Sigmoid colon (tissue), 7 donors: Measurements from ENCODE around the gene CD226. TPM values are rescaled to one million over a fixed set of nuclear protein-coding genes. Genes with fewer than 3 reads are reported as not detected.

Experiments used
- DNase-seq: peaks from one replicate; pipeline ENCODE4 v3.0.0-alpha.2; 2019
- H3K27ac ChIP-seq, 4 donors: fragments of 200-600 bp; sonication (generic); one replicate each; pipeline ENCODE4 v1.5.1; 2016 to 2019; ENCODE audit warnings: mild to moderate bottlenecking in 1 of 4
- H3K27me3 ChIP-seq, 3 donors: fragments of 200-600 bp; sonication (generic); one replicate each; pipeline ENCODE4 v1.5.1; 2019; ENCODE audit warnings: mild to moderate bottlenecking in 1 of 3
- H3K36me3 ChIP-seq, 4 donors: fragments of 200-600 bp; sonication (generic); one replicate each; pipeline ENCODE4 v1.5.1; 2016 to 2019
- H3K4me1 ChIP-seq, 4 donors: fragments of 200-600 bp; sonication (generic); one replicate each; pipeline ENCODE4 v1.5.1; 2017 to 2019
- H3K4me3 ChIP-seq, 4 donors: fragments of 200-600 bp; sonication (generic); one replicate each; pipeline ENCODE4 v1.5.1; 2017 to 2019; ENCODE audit warnings: mild to moderate bottlenecking in 2 of 4, moderate library complexity in 1 of 4
- H3K9me3 ChIP-seq, 4 donors: fragments of 200-600 bp in 3 of 4; sonication (generic) in 3 of 4; one replicate each; pipeline versions ENCODE4 v1.5.1 to v1.6.1; 2013 to 2019
- CTCF ChIP-seq, 4 experiments: fragments of 450-650 bp in 3 of 4; fragments of 200-600 bp in 1 of 4; IDR thresholded peaks; one replicate each; pipeline ENCODE4 v1.5.1; 2016 to 2019; ENCODE audit warnings: antibody characterized with exemption in 4 of 4, mild to moderate bottlenecking in 3 of 4, moderate library complexity in 2 of 4
- EP300 ChIP-seq, 4 donors: sonication (generic); formaldehyde crosslinking; IDR thresholded peaks; one replicate each; pipeline ENCODE4 v1.6.1; 2017; ENCODE audit warnings: antibody characterized with exemption in 4 of 4
- POLR2A ChIP-seq, 2 donors: fragments of 450-650 bp; IDR thresholded peaks; one replicate each; pipeline ENCODE4 v1.6.1; 2016; ENCODE audit warnings: antibody characterized with exemption in 2 of 2, mild to moderate bottlenecking in 2 of 2, moderate library complexity in 2 of 2
- POLR2AphosphoS5 ChIP-seq, 4 donors: sonication (generic); formaldehyde crosslinking; IDR thresholded peaks; one replicate each; pipeline ENCODE4 v1.6.1; 2017; ENCODE audit warnings: antibody characterized with exemption in 4 of 4
- WGBS, 2 donors: extraction: QIAGEN DNeasy Blood & Tissue Kit; methylation state at CpG; one replicate each; pipeline ENCODE4 v1.1.7; 2013; 5-methylcytosine and 5-hydroxymethylcytosine counted together
- intact Hi-C: fragments of 100-400 bp; cut with DNase I; formaldehyde crosslinking; loops from one replicate; pipeline ENCODE4 v1.15.1; 2023
- polyA plus RNA-seq, 3 donors: library from polyadenylated mRNA; stranded (reverse); fragments of 200-250 nt; gene quantifications; one replicate each; pipeline ENCODE4 v1.2.3, GENCODE V29; 2013
- total RNA-seq, 4 donors: library from RNA; depleted of rRNA; stranded (reverse); fragments of >200 nt; gene quantifications; one replicate each; pipeline ENCODE4 v1.1.0, GENCODE V29; 2016
- donor health status: healthy with polysubstance abuse.
- donor health status: Bipolar disorder and iron deficiency.
- donor health status: healthy.

CD226 gene
- total and polyA plus RNA-seq, 7 donors: under 0.01 to 2.4 (median 0.55) TPM

GRCh38 chr18:69889009-69889408 lies 58.7 kb downstream of the CD226 start:
- no peaks in the 10 kb centered on the region for H3K27me3 ChIP-seq
- H3K9me3 ChIP-seq: no peaks in the 10 kb centered on the region
- no peaks in the 10 kb centered on the region for H3K36me3 ChIP-seq
- intact Hi-C loops: no loop called here
- TF ChIP-seq POLR2AphosphoS5 (IDR thresholded peaks at IDR 0.05): no peak
- no peak for TF ChIP-seq EP300 (IDR thresholded peaks at IDR 0.05)
- TF ChIP-seq POLR2A (IDR thresholded peaks at IDR 0.05): no peak
- TF ChIP-seq CTCF (IDR thresholded peaks at IDR 0.05): no peak
- no peak for DNase-seq
- no peak overlapping the region for H3K27ac ChIP-seq
- H3K4me3 ChIP-seq: no peak overlapping the region
- H3K4me1 ChIP-seq: peaks cover 0 to 14% (median 2%) of the 10 kb centered on the region in 4 donors
- WGBS, 2 donors: 82 to 88% methylated on average over 4 of the region's 4 CpGs

- Histone ChIP-seq H3K36me3 (no peaks in the 10 kb centered on the region), H3K9me3 (no peaks in the 10 kb centered on the region), H3K27me3 (no peaks in the 10 kb centered on the region), H3K4me1 (peaks cover 0 to 29% (median 10%) of the 10 kb centered on the region in 4 donors), H3K27ac (no peak overlapping the region), H3K4me3 (no peak overlapping the region)
- TF ChIP-seq POLR2A (IDR thresholded peaks at IDR 0.05): no peak
- no peak for TF ChIP-seq POLR2AphosphoS5 (IDR thresholded peaks at IDR 0.05)
- no peak for TF ChIP-seq EP300 (IDR thresholded peaks at IDR 0.05)
- TF ChIP-seq CTCF (IDR thresholded peaks at IDR 0.05): no peak
- no peak for DNase-seq
- 94 to 95% methylated on average over 2 of the region's 2 CpGs for WGBS, 2 donors
- intact Hi-C loops: no loop called here
Observed at GRCh38 chr18:69887256-69887655, 60.4 kb downstream of the CD226 start.

GRCh38 chr18:69885841-69886531 lies 61.7 kb downstream of the CD226 start:
- no peaks in the 10 kb centered on the region for H3K36me3 ChIP-seq
- no peak overlapping the region for H3K27ac ChIP-seq
- H3K4me1 ChIP-seq: peaks cover 0 to 40% (median 18%) of the 10 kb centered on the region in 4 donors
- H3K9me3 ChIP-seq: no peaks in the 10 kb centered on the region
- intact Hi-C loops: no loop called here
- no peak for DNase-seq
- 69 to 83% methylated on average over 20 of the region's 20 CpGs for WGBS, 2 donors
- H3K4me3 ChIP-seq: no peak overlapping the region
- no peak for TF ChIP-seq POLR2A (IDR thresholded peaks at IDR 0.05)
- H3K27me3 ChIP-seq: no peaks in the 10 kb centered on the region

- intact Hi-C loops: no loop called here
- no peak for TF ChIP-seq POLR2AphosphoS5 (IDR thresholded peaks at IDR 0.05)
- TF ChIP-seq EP300 (IDR thresholded peaks at IDR 0.05): no peak
- no peak for TF ChIP-seq POLR2A (IDR thresholded peaks at IDR 0.05)
- TF ChIP-seq CTCF (IDR thresholded peaks at IDR 0.05): no peak
- no peak overlapping the region for H3K27ac ChIP-seq
Observed at GRCh38 chr18:69885355-69885754, 62.3 kb downstream of the CD226 start.

GRCh38 chr18:69883781-69884180 lies 63.9 kb downstream of the CD226 start:
- H3K27me3 ChIP-seq: no peaks in the 10 kb centered on the region
- H3K36me3 ChIP-seq: no peaks in the 10 kb centered on the region
- 34 to 44% methylated on average over 3 of the region's 3 CpGs for WGBS, 2 donors
- peaks cover 0 to 44% (median 20%) of the 10 kb centered on the region in 4 donors for H3K4me1 ChIP-seq
- DNase-seq: no peak
- no peaks in the 10 kb centered on the region for H3K9me3 ChIP-seq
- no peak overlapping the region for H3K4me3 ChIP-seq
- H3K27ac ChIP-seq: peak overlapping the region in 2 of 4 donors; percentile 23 to 43
- no peak for TF ChIP-seq POLR2A (IDR thresholded peaks at IDR 0.05)
- TF ChIP-seq POLR2AphosphoS5 (IDR thresholded peaks at IDR 0.05): peak in 2 of 4 donors; percentile 71 to 74
- no peak for TF ChIP-seq CTCF (IDR thresholded peaks at IDR 0.05)
- TF ChIP-seq EP300 (IDR thresholded peaks at IDR 0.05): no peak
- intact Hi-C loops: loop anchor here (5.0 kb wide), 1 partner anchor 74 kb away; no protein-coding TSS in a partner anchor

More at GRCh38 chr18:69885355-69885754, 62.3 kb downstream of the CD226 start:
- Histone ChIP-seq H3K27me3 (no peaks in the 10 kb centered on the region), H3K9me3 (no peaks in the 10 kb centered on the region), H3K4me3 (no peak overlapping the region), H3K36me3 (no peaks in the 10 kb centered on the region), H3K4me1 (peaks cover 0 to 44% (median 20%) of the 10 kb centered on the region in 4 donors)
- no peak for DNase-seq
- 87 to 92% methylated on average over 4 of the region's 4 CpGs for WGBS, 2 donors
